HepG2 (cell line): Measurements from ENCODE around the gene OAF. TPM values are rescaled to one million over a fixed set of nuclear protein-coding genes. Genes with fewer than 3 reads are reported as not detected.

Experiments used
- CHCHD3 ChIP-seq: sonication (generic); formaldehyde crosslinking; IDR thresholded peaks from 2 replicates; pipeline ENCODE4 v1.8.0; 2022; ENCODE audit warnings: mild to moderate bottlenecking, missing genetic modification reagents, moderate library complexity
- GATAD1 ChIP-seq: IDR thresholded peaks from 2 replicates; pipeline ENCODE4 v1.6.1; 2016; ENCODE audit warnings: missing genetic modification reagents, missing compliant biosample characterization
- JUNB ChIP-seq: sonication (generic); formaldehyde crosslinking; IDR thresholded peaks from 2 replicates; pipeline ENCODE4 v1.8.0; 2022; ENCODE audit warnings: missing genetic modification reagents, mild to moderate bottlenecking, borderline replicate concordance
- NCOA1 ChIP-seq: sonication (generic); formaldehyde crosslinking; IDR thresholded peaks from 2 replicates; pipeline ENCODE4 v1.9.0; 2021; ENCODE audit warnings: missing genetic modification reagents
- NR2F1 ChIP-seq, 2 experiments: fragments of 450-650 bp in 1 of 2; formaldehyde crosslinking in 1 of 2; IDR thresholded peaks; 2 replicates each; pipeline versions ENCODE4 v1.5.0 to v1.6.1; 2016 to 2020; ENCODE audit warnings: mild to moderate bottlenecking in 1 of 2, missing compliant biosample characterization in 1 of 2, missing genetic modification reagents in 1 of 2, moderate library complexity in 1 of 2
- NR3C1 ChIP-seq: sonication (generic); formaldehyde crosslinking; IDR thresholded peaks from 2 replicates; pipeline ENCODE4 v1.4.0; 2020; ENCODE audit warnings: missing genetic modification reagents
- PAWR ChIP-seq: sonication (generic); formaldehyde crosslinking; IDR thresholded peaks from 2 replicates; pipeline ENCODE4 v1.4.0; 2020; ENCODE audit warnings: missing genetic modification reagents, mild to moderate bottlenecking, borderline replicate concordance
- RARG ChIP-seq: sonication (generic); formaldehyde crosslinking; IDR thresholded peaks from 2 replicates; pipeline ENCODE4 v1.4.0; 2020; ENCODE audit warnings: low read depth, mild to moderate bottlenecking, missing genetic modification reagents
- RBM22 ChIP-seq: fragments of 200-400 bp; formaldehyde crosslinking; optimal IDR thresholded peaks from 2 replicates; pipeline ENCODE3; 2017; ENCODE audit warnings: mild to moderate bottlenecking, low read length, moderate library complexity
- SP4 ChIP-seq: sonication (generic); formaldehyde crosslinking; IDR thresholded peaks from 2 replicates; pipeline ENCODE4 v1.8.1; 2023; ENCODE audit warnings: mild to moderate bottlenecking, missing genetic modification reagents
- SPEN ChIP-seq: sonication (generic); formaldehyde crosslinking; IDR thresholded peaks from 2 replicates; pipeline ENCODE4 v1.5.1; 2020; ENCODE audit warnings: low read depth, mild to moderate bottlenecking, missing genetic modification reagents
- YY1 ChIP-seq: IDR thresholded peaks from 2 replicates; pipeline ENCODE4 v1.6.1; 2011; ENCODE audit warnings: low read length, low read depth, moderate library complexity, mild to moderate bottlenecking; ENCODE audit not compliant: insufficient read depth, insufficient replicate concordance
- ZBTB21 ChIP-seq: sonication (generic); formaldehyde crosslinking; IDR thresholded peaks from 2 replicates; pipeline ENCODE4 v1.4.0; 2020; ENCODE audit warnings: missing genetic modification reagents
- ZBTB46 ChIP-seq: sonication (generic); formaldehyde crosslinking; IDR thresholded peaks from 2 replicates; pipeline ENCODE4 v1.4.0; 2020; ENCODE audit warnings: mild to moderate bottlenecking, missing genetic modification reagents, borderline replicate concordance
- ZC3H4 ChIP-seq: sonication (generic); formaldehyde crosslinking; IDR thresholded peaks from 2 replicates; pipeline ENCODE4 v1.4.0; 2020; ENCODE audit warnings: missing genetic modification reagents, borderline replicate concordance
- ZNF10 ChIP-seq: sonication (generic); formaldehyde crosslinking; IDR thresholded peaks from 2 replicates; pipeline ENCODE4 v1.4.0; 2020; ENCODE audit warnings: mild to moderate bottlenecking, low read depth, missing genetic modification reagents, borderline replicate concordance
- ZNF12 ChIP-seq: sonication (generic); formaldehyde crosslinking; IDR thresholded peaks from 2 replicates; pipeline ENCODE4 v1.5.0; 2020; ENCODE audit warnings: missing genetic modification reagents
- ZNF124 ChIP-seq: sonication (generic); formaldehyde crosslinking; IDR thresholded peaks from 2 replicates; pipeline ENCODE4 v1.4.0; 2020; ENCODE audit warnings: missing genetic modification reagents
- ZNF326 ChIP-seq: sonication (generic); formaldehyde crosslinking; IDR thresholded peaks from 2 replicates; pipeline ENCODE4 v1.4.0; 2020; ENCODE audit warnings: missing genetic modification reagents, borderline replicate concordance
- ZNF552 ChIP-seq: sonication (generic); formaldehyde crosslinking; IDR thresholded peaks from 2 replicates; pipeline ENCODE4 v1.9.0; 2022; ENCODE audit warnings: missing genetic modification reagents, mild to moderate bottlenecking, borderline replicate concordance
- ZNF562 ChIP-seq: sonication (generic); formaldehyde crosslinking; IDR thresholded peaks from 2 replicates; pipeline ENCODE4 v1.8.0; 2022; ENCODE audit warnings: missing genetic modification reagents, borderline replicate concordance
- ZNF563 ChIP-seq: sonication (generic); formaldehyde crosslinking; IDR thresholded peaks from 2 replicates; pipeline ENCODE4 v1.8.0; 2022; ENCODE audit warnings: mild to moderate bottlenecking, moderate library complexity, missing genetic modification reagents
- ZNF644 ChIP-seq: IDR thresholded peaks from 2 replicates; pipeline ENCODE4 v1.6.1; 2016; ENCODE audit warnings: low read depth
- ZNF777 ChIP-seq: sonication (generic); formaldehyde crosslinking; IDR thresholded peaks from 2 replicates; pipeline ENCODE4 v1.4.0; 2020; ENCODE audit warnings: missing genetic modification reagents
- ZSCAN9 ChIP-seq: IDR thresholded peaks from 2 replicates; pipeline ENCODE4 v1.6.1; 2016; ENCODE audit warnings: borderline replicate concordance
- polyA plus RNA-seq, 8 experiments: library from polyadenylated mRNA; depleted of rRNA in 3 of 8; stranded (reverse) in 7 of 8; unstranded in 1 of 8; fragments of >200 nt; fragmentation: Illumina TruSeq in 4 of 8; extraction: Trizol in 4 of 8; gene quantifications; 2 replicates each; pipeline versions ENCODE4 v1.2.1 to v1.2.3, GENCODE V29; 2011 to 2016; ENCODE audit warnings: low read depth in 4 of 8, missing spikeins in 1 of 8, mixed read lengths in 1 of 8; ENCODE audit not compliant: insufficient read depth in 1 of 8
- total RNA-seq, 5 experiments: library from RNA; depleted of rRNA; stranded (reverse); fragments of >200 nt; fragmentation: Illumina TruSeq; extraction: Trizol; gene quantifications; 2 replicates each; pipeline ENCODE4 v1.2.3, GENCODE V29; 2016; ENCODE audit warnings: low read depth in 1 of 5
- TF ChIP-seq, protein P1 (sequence below): sonication (generic); formaldehyde crosslinking; IDR thresholded peaks from 2 replicates; pipeline ENCODE4 v1.8.0; 2022; ENCODE audit warnings: mild to moderate bottlenecking, missing genetic modification reagents, moderate library complexity
- TF ChIP-seq, protein P2 (sequence below): IDR thresholded peaks from 2 replicates; pipeline ENCODE4 v1.6.1; 2016; ENCODE audit warnings: missing compliant biosample characterization, missing genetic modification reagents, borderline replicate concordance
- TF ChIP-seq, protein P3 (sequence below): sonication (generic); formaldehyde crosslinking; IDR thresholded peaks from 2 replicates; pipeline ENCODE4 v1.4.0; 2020; ENCODE audit warnings: missing genetic modification reagents

Gene OAF
- total and polyA plus RNA-seq, 2 of the 13 experiments (the other 11 are each of a cell fraction or from before 2014, with no cell fraction given): 63.7 to 94.6 TPM

- TF ChIP-seq RARG (CRISPR knock-in tag): no peak
- TF ChIP-seq NCOA1 (CRISPR knock-in tag): no peak
- TF ChIP-seq ZBTB21: no peak
- TF ChIP-seq ZNF777 (CRISPR knock-in tag): peak; percentile 92
- no peak for TF ChIP-seq ZNF562 (CRISPR knock-in tag)
- TF ChIP-seq ZNF326 (CRISPR knock-in tag): no peak
- TF ChIP-seq, protein P1, sequence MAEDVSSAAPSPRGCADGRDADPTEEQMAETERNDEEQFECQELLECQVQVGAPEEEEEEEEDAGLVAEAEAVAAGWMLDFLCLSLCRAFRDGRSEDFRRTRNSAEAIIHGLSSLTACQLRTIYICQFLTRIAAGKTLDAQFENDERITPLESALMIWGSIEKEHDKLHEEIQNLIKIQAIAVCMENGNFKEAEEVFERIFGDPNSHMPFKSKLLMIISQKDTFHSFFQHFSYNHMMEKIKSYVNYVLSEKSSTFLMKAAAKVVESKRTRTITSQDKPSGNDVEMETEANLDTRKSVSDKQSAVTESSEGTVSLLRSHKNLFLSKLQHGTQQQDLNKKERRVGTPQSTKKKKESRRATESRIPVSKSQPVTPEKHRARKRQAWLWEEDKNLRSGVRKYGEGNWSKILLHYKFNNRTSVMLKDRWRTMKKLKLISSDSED (CRISPR knock-in tag): no peak
- TF ChIP-seq RBM22: no peak
- no peak for TF ChIP-seq SP4
- peak; percentile 36; the same call in 1 of the 2 replicates for TF ChIP-seq SPEN (CRISPR knock-in tag)
- TF ChIP-seq, protein P2, sequence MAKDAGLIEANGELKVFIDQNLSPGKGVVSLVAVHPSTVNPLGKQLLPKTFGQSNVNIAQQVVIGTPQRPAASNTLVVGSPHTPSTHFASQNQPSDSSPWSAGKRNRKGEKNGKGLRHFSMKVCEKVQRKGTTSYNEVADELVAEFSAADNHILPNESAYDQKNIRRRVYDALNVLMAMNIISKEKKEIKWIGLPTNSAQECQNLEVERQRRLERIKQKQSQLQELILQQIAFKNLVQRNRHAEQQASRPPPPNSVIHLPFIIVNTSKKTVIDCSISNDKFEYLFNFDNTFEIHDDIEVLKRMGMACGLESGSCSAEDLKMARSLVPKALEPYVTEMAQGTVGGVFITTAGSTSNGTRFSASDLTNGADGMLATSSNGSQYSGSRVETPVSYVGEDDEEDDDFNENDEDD (CRISPR knock-in tag): no peak; the same call in 1 of the 2 replicates
- TF ChIP-seq ZNF10 (CRISPR knock-in tag): no peak
- TF ChIP-seq NR2F1 (CRISPR knock-in tag; IDR thresholded peaks at IDR 0.05): no peak
- TF ChIP-seq ZNF644 (CRISPR knock-in tag): no peak
- no peak for TF ChIP-seq ZC3H4
- no peak for TF ChIP-seq ZNF124 (CRISPR knock-in tag)
- TF ChIP-seq JUNB: no peak
- TF ChIP-seq ZBTB46 (CRISPR knock-in tag): no peak
- TF ChIP-seq ZSCAN9 (CRISPR knock-in tag): no peak
- TF ChIP-seq GATAD1: no peak
- no peak for TF ChIP-seq ZNF552
- TF ChIP-seq CHCHD3 (CRISPR knock-in tag): no peak
- peak; percentile 65; the same call in 1 of the 2 replicates for TF ChIP-seq ZNF563 (CRISPR knock-in tag)
- TF ChIP-seq PAWR (CRISPR knock-in tag): no peak
- TF ChIP-seq, protein P3, sequence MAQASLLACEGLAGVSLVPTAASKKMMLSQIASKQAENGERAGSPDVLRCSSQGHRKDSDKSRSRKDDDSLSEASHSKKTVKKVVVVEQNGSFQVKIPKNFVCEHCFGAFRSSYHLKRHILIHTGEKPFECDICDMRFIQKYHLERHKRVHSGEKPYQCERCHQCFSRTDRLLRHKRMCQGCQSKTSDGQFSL (CRISPR knock-in tag): no peak
- TF ChIP-seq ZNF12 (CRISPR knock-in tag): no peak
- no peak for TF ChIP-seq NR3C1
- TF ChIP-seq YY1: no peak
Observed at GRCh38 chr11:120168960-120169681, 41.7 kb upstream of the OAF start (continued).
